H1 (cell line): ENCODE measurements around the gene INTU. TPM values are rescaled to one million over a fixed set of nuclear protein-coding genes. Genes with fewer than 3 reads are reported as not detected.

Source experiments
- CTCF ChIA-PET: fragments of 300-600 bp; sonication (Branson Sonifier 250); formaldehyde crosslinking; loops from one replicate; lab custom pipeline; 2021; ENCODE audit not compliant: partially characterized antibody; lab: Charles Lee
- POLR2A ChIA-PET: fragments of 300-600 bp; sonication (Branson Sonifier 250); formaldehyde crosslinking; loops from one replicate; lab custom pipeline; 2021; ENCODE audit warnings: inconsistent platforms; ENCODE audit not compliant: partially characterized antibody; lab: Charles Lee
- DNase-seq, 2 experiments: peaks; one replicate each; pipeline versions ENCODE4 v3.0.0 to v3.0.0-alpha.2; 2010 to 2022; ENCODE audit warnings: low spot score in 2 of 2, low read depth in 1 of 2, mixed read lengths in 1 of 2
- FAIRE-seq: peaks from 2 replicates; lab custom pipeline; 2011; peaks lifted over from hg19 to GRCh38; lab: Jason Lieb, UNC
- H2AFZ ChIP-seq: 2 replicates; pipeline ENCODE4 v1.8.1; 2012; ENCODE audit warnings: low read length, inconsistent platforms
- H2AK5ac ChIP-seq: 2 replicates; pipeline ENCODE4 v1.6.1; 2013; ENCODE audit warnings: low read depth, low read length
- H2BK120ac ChIP-seq: replicated peaks from 2 replicates; pipeline ENCODE3; 2013; ENCODE audit warnings: low read depth, low read length, inconsistent platforms
- H2BK12ac ChIP-seq: 2 replicates; pipeline ENCODE4 v1.6.1; 2013; ENCODE audit warnings: low read depth, low read length
- H2BK15ac ChIP-seq: 2 replicates; pipeline ENCODE4 v1.6.1; 2013; ENCODE audit warnings: low read length
- H2BK20ac ChIP-seq: 2 replicates; pipeline ENCODE4 v1.6.1; 2013; ENCODE audit warnings: low read length
- H2BK5ac ChIP-seq: 2 replicates; pipeline ENCODE4 v1.6.1; 2013; ENCODE audit warnings: low read depth, low read length
- H3K14ac ChIP-seq: 2 replicates; pipeline ENCODE4 v1.6.1; 2013; ENCODE audit warnings: inconsistent platforms; ENCODE audit not compliant: insufficient read length
- H3K18ac ChIP-seq: 2 replicates; pipeline ENCODE4 v1.6.1; 2013; ENCODE audit warnings: low read length; ENCODE audit errors: extremely low read depth
- H3K23ac ChIP-seq: 2 replicates; pipeline ENCODE4 v1.6.1; 2013; ENCODE audit warnings: inconsistent platforms; ENCODE audit not compliant: insufficient read length
- H3K23me2 ChIP-seq: 2 replicates; pipeline ENCODE4 v1.6.1; 2013; ENCODE audit warnings: low read depth, low read length
- H3K27ac ChIP-seq: 2 replicates; pipeline ENCODE4 v1.6.1; 2011; ENCODE audit warnings: low read depth, low read length, inconsistent platforms
- H3K27me3 ChIP-seq, 4 experiments: replicated peaks in 1 of 4; 1 replicate in 1 of 4; 2 replicates in 3 of 4; pipeline versions ENCODE4 v1.6.1 to v1.8.1; 2011 to 2013; ENCODE audit warnings: low read length in 3 of 4, mild to moderate bottlenecking in 3 of 4, inconsistent platforms in 2 of 4, mixed read lengths in 2 of 4, moderate library complexity in 1 of 4; ENCODE audit not compliant: control insufficient read depth in 3 of 4, insufficient read depth in 3 of 4; ENCODE audit errors: extremely low read depth in 1 of 4
- H3K36me3 ChIP-seq, 4 experiments: 2 replicates each; pipeline versions ENCODE4 v1.6.1 to v1.8.1; 2011 to 2013; ENCODE audit warnings: mild to moderate bottlenecking in 4 of 4, low read length in 3 of 4, moderate library complexity in 2 of 4, control low read depth in 1 of 4, inconsistent platforms in 1 of 4; ENCODE audit not compliant: insufficient read depth in 4 of 4, control insufficient read depth in 2 of 4
- H3K4ac ChIP-seq: replicated peaks from 2 replicates; pipeline ENCODE3; 2013; ENCODE audit warnings: low read length, low read depth, mixed read lengths, inconsistent platforms; ENCODE audit not compliant: insufficient read length
- H3K4me1 ChIP-seq, 4 experiments: replicated peaks in 1 of 4; 1 replicate in 1 of 4; 2 replicates in 3 of 4; pipeline versions ENCODE4 v1.6.1 to v1.8.1; 2011 to 2013; ENCODE audit warnings: low read length in 3 of 4, inconsistent platforms in 2 of 4, mixed read lengths in 1 of 4; ENCODE audit not compliant: insufficient read depth in 4 of 4, control insufficient read depth in 3 of 4
- H3K4me2 ChIP-seq, 2 experiments: 2 replicates each; pipeline versions ENCODE4 v1.6.1 to v1.8.1; 2011 to 2013; ENCODE audit warnings: low read depth in 2 of 2, low read length in 2 of 2, control low read depth in 1 of 2, inconsistent platforms in 1 of 2, mild to moderate bottlenecking in 1 of 2; ENCODE audit not compliant: insufficient read depth in 1 of 2
- H3K4me3 ChIP-seq, 4 experiments: fragments of 200-600, 300-600 bp in 1 of 4; sonication (generic), shearing (Covaris generic), sonication (Bioruptor Twin) in 1 of 4; 2 replicates each; pipeline versions ENCODE4 v1.5.1 to v1.8.1; 2011 to 2016; ENCODE audit warnings: low read length in 4 of 4, low read depth in 3 of 4, control low read depth in 2 of 4, inconsistent platforms in 2 of 4, mild to moderate bottlenecking in 2 of 4, mixed read lengths in 1 of 4, moderate library complexity in 1 of 4; ENCODE audit not compliant: insufficient read depth in 2 of 4; ENCODE audit errors: extremely low read depth in 1 of 4
- H3K56ac ChIP-seq: replicated peaks from 2 replicates; pipeline ENCODE3; 2013; ENCODE audit warnings: low read depth, mild to moderate bottlenecking, mixed read lengths, low read length, inconsistent platforms; ENCODE audit not compliant: insufficient read length
- H3K79me1 ChIP-seq: 2 replicates; pipeline ENCODE4 v1.6.1; 2013; ENCODE audit warnings: low read depth, low read length, control low read depth
- H3K79me2 ChIP-seq, 2 experiments: 2 replicates each; pipeline versions ENCODE4 v1.6.1 to v1.8.1; 2012 to 2013; ENCODE audit warnings: low read length in 2 of 2, mild to moderate bottlenecking in 2 of 2, inconsistent platforms in 1 of 2; ENCODE audit not compliant: insufficient read depth in 2 of 2, control insufficient read depth in 1 of 2
- H3K9ac ChIP-seq, 4 experiments: replicated peaks in 1 of 4; 1 replicate in 1 of 4; 2 replicates in 3 of 4; pipeline versions ENCODE4 v1.6.1 to v1.8.1; 2011 to 2013; ENCODE audit warnings: low read depth in 3 of 4, low read length in 3 of 4, control low read depth in 2 of 4, mild to moderate bottlenecking in 2 of 4, moderate library complexity in 2 of 4, inconsistent platforms in 1 of 4; ENCODE audit errors: extremely low read depth in 1 of 4
- H3K9me3 ChIP-seq, 2 experiments: 2 replicates each; pipeline versions ENCODE4 v1.6.1 to v1.8.1; 2012 to 2013; ENCODE audit warnings: mild to moderate bottlenecking in 2 of 2, moderate library complexity in 2 of 2, control low read depth in 1 of 2, inconsistent platforms in 1 of 2, low read depth in 1 of 2, low read length in 1 of 2, mixed read lengths in 1 of 2; ENCODE audit not compliant: insufficient read depth in 2 of 2
- H4K20me1 ChIP-seq, 2 experiments: replicated peaks in 1 of 2; 2 replicates each; pipeline versions ENCODE3 to v1.8.1; 2011 to 2013; ENCODE audit warnings: inconsistent platforms in 2 of 2, low read length in 2 of 2, mild to moderate bottlenecking in 1 of 2; ENCODE audit not compliant: insufficient read depth in 2 of 2, control insufficient read depth in 1 of 2
- H4K5ac ChIP-seq: 2 replicates; pipeline ENCODE4 v1.6.1; 2013; ENCODE audit warnings: low read length, low read depth, mixed read lengths, inconsistent platforms; ENCODE audit not compliant: insufficient read length
- H4K8ac ChIP-seq: 2 replicates; pipeline ENCODE4 v1.8.0; 2013; ENCODE audit warnings: mild to moderate bottlenecking, moderate library complexity, low read length, inconsistent platforms; ENCODE audit not compliant: insufficient read depth; ENCODE audit errors: extremely low read depth
- H4K91ac ChIP-seq: replicated peaks from 2 replicates; pipeline ENCODE3; 2013; ENCODE audit warnings: low read length, mixed read lengths, inconsistent platforms; ENCODE audit not compliant: insufficient read length
- HDAC6 ChIP-seq: IDR thresholded peaks from one replicate; pipeline ENCODE4 v1.7.1; 2012; ENCODE audit warnings: low read depth, mild to moderate bottlenecking, inconsistent platforms, low read length, moderate library complexity
- MAFK ChIP-seq: IDR thresholded peaks from 2 replicates; pipeline ENCODE4 v1.6.1; 2012; ENCODE audit warnings: low read depth, mild to moderate bottlenecking, improper control_type of control experiment, low read length
- RNF2 ChIP-seq: fragments of 200-900, 300-1000 bp; sonication (generic); IDR thresholded peaks from 2 replicates; pipeline ENCODE4 v1.7.1; 2016; ENCODE audit warnings: borderline replicate concordance, low read depth, mild to moderate bottlenecking, antibody characterized with exemption, low read length; ENCODE audit not compliant: poor library complexity, severe bottlenecking; ENCODE audit errors: missing control alignments
- TAF7 ChIP-seq: optimal IDR thresholded peaks from 2 replicates; pipeline ENCODE3; 2011; ENCODE audit warnings: low read depth, mild to moderate bottlenecking, inconsistent platforms, low read length, moderate library complexity, borderline replicate concordance
- WGBS, 2 experiments: shearing (Covaris generic) in 1 of 2; methylation state at CpG; one replicate each; pipeline versions ENCODE4 v1.1.6 to v1.1.7; 2013 to 2015; ENCODE audit warnings: low lambda C conversion rate in 2 of 2, mixed read lengths in 2 of 2, inconsistent platforms in 1 of 2, low coverage in 1 of 2, missing lambda C conversion rate in 1 of 2; ENCODE audit not compliant: insufficient replicate concordance in 2 of 2, insufficient coverage in 1 of 2, insufficient read length in 1 of 2; ENCODE audit errors: extremely low coverage in 1 of 2, missing lambda C conversion rate in 1 of 2; 5-methylcytosine and 5-hydroxymethylcytosine counted together
- polyA plus RNA-seq, 7 experiments: library from polyadenylated mRNA; depleted of rRNA in 3 of 7; stranded (reverse) in 5 of 7; unstranded in 2 of 7; fragments of >200 nt in 5 of 7; fragments of 200-250 nt in 2 of 7; gene quantifications; 1 replicate in 5 of 7; 2 replicates in 1 of 7; 4 replicates in 1 of 7; pipeline versions ENCODE4 v1.2.1 to v1.2.3, GENCODE V29; 2011 to 2013; ENCODE audit warnings: missing spikeins in 2 of 7, mixed read lengths in 2 of 7
- total RNA-seq: library from RNA; stranded (reverse); fragmentation: NEBNext Ultra II Directional; extraction: Animal tissue kit (Norgen Biotek cat#: 25700); gene quantifications from 2 replicates; pipeline ENCODE4 v1.2.1, GENCODE V29; 2021

Gene INTU
- total and polyA plus RNA-seq, 2 of the 8 experiments (the other 6 are each of a cell fraction or from before 2014, with no cell fraction given): 6.0 to 15.1 TPM

DNA sequence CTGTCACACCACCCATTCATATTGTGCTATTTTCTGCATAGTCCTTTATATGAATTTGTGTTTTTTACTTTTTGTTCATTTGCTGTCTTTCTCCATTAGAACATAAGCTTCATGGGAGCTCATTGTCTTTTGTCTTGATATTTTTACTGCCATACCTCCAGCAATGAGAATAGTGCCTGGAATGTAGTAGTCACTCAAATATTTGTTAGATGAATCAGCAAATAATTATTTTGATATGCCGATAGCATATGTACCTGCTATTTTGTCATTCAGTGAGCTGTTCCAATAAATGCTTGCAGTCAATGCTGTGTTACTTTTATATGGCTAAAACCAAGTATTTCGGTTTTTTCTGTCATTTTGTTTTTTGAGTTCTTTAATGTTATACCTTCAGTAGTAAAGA lies 53.9 kb downstream of the INTU start:
- H3K9ac ChIP-seq: no peak overlapping the region
- H3K4me1 ChIP-seq: no peaks in the 10 kb centered on the region
- H4K91ac ChIP-seq: no peak overlapping the region
- H3K4ac ChIP-seq: no peak overlapping the region
- H3K23ac ChIP-seq: no peak overlapping the region
- TF ChIP-seq TAF7 (no peak), RNF2 (no peak), HDAC6 (no peak), MAFK (no peak)
- FAIRE-seq (no peak), DNase-seq (no peak)
- H2AFZ ChIP-seq: no peak overlapping the region
- no peaks in the 10 kb centered on the region for H3K23me2 ChIP-seq
- 80% methylated on average over 2 of the region's 2 CpGs; no CpG with 5 or more reads in 1 of the 2 experiments for WGBS, 2 experiments
- H3K27ac ChIP-seq: no peak overlapping the region
- no peak overlapping the region for H2BK5ac ChIP-seq
- H3K79me2 ChIP-seq: no peaks in the 10 kb centered on the region
- no peak overlapping the region for H3K18ac ChIP-seq
- POLR2A ChIA-PET: no interaction called here
- H2BK120ac ChIP-seq: no peak overlapping the region
- no peak overlapping the region for H3K4me2 ChIP-seq
- H3K4me3 ChIP-seq: no peak overlapping the region
- H3K27me3 ChIP-seq: no peaks in the 10 kb centered on the region
- peaks cover 0 to 6% (median 0%) of the 10 kb centered on the region in 4 experiments; a peak in 2 of 8 replicates for H3K36me3 ChIP-seq
- CTCF ChIA-PET: interaction anchor here (0.9 to 1.8 kb wide), 3 partner anchors 14 to 99 kb away, joined by 3 to 4 read pairs (median 3); no protein-coding TSS in a partner anchor
- peaks cover 0 to 2% of the 10 kb centered on the region in 2 experiments for H4K20me1 ChIP-seq
- H3K14ac ChIP-seq: no peak overlapping the region
- H3K9me3 ChIP-seq: no peaks in the 10 kb centered on the region
- no peak overlapping the region for H2BK15ac ChIP-seq
- H3K79me1 ChIP-seq: no peaks in the 10 kb centered on the region
- no peak overlapping the region for H4K8ac ChIP-seq
- no peak overlapping the region for H4K5ac ChIP-seq
- no peak overlapping the region for H2BK20ac ChIP-seq
- H3K56ac ChIP-seq: no peak overlapping the region
- no peak overlapping the region for H2AK5ac ChIP-seq
- H2BK12ac ChIP-seq: no peak overlapping the region
